Measurements from ENCODE around the gene PGGHG. TPM values are rescaled to one million over a fixed set of nuclear protein-coding genes. Genes with fewer than 3 reads are reported as not detected.
"Not testable (repeated sequence)": the region's sequence is repeated elsewhere in the genome, so short reads cannot be mapped to it uniquely, and the experiment has no call there.

Gene PGGHG
- polyA plus RNA-seq, 1 donor = 53.8 TPM

GRCh38 chr11:268716-269145 lies 20.2 kb upstream of the PGGHG start:
- H3K27me3 ChIP-seq (ENCODE audit: control insufficient read depth, insufficient read depth, low read length); H3K27ac ChIP-seq (ENCODE audit: low read length); H3K36me3 ChIP-seq (ENCODE audit: control insufficient read depth, insufficient read depth, low read length); DNase-seq; H3K4me3 ChIP-seq (ENCODE audit: low read length): not testable (repeated sequence)
- Histone ChIP-seq H3K9me3 (ENCODE audit: control insufficient read depth, low read depth, low read length) (peaks cover 13% of the 10 kb centered on the region), H3K4me1 (ENCODE audit: control insufficient read depth, insufficient read depth, low read length) (peaks cover 31% of the 10 kb centered on the region)
- WGBS (ENCODE audit: insufficient coverage, low lambda C conversion rate) = 88% methylated on average over 3 of the region's 16 CpGs

- Histone ChIP-seq H3K9me3 (ENCODE audit: control insufficient read depth, low read depth, low read length) (peaks cover 13% of the 10 kb centered on the region), H3K27me3 (ENCODE audit: control insufficient read depth, insufficient read depth, low read length) (no peaks in the 10 kb centered on the region), H3K4me3 (ENCODE audit: low read length) (no peak overlapping the region), H3K36me3 (ENCODE audit: control insufficient read depth, insufficient read depth, low read length) (no peaks in the 10 kb centered on the region), H3K4me1 (ENCODE audit: control insufficient read depth, insufficient read depth, low read length) (peaks cover 31% of the 10 kb centered on the region), H3K27ac (ENCODE audit: low read length) (no peak overlapping the region)
- 97% methylated on average over 5 of the region's 21 CpGs for WGBS (ENCODE audit: insufficient coverage, low lambda C conversion rate)
- DNase-seq = no peak
Observed at GRCh38 chr11:269146-269890, 19.6 kb upstream of the PGGHG start.

DNA sequence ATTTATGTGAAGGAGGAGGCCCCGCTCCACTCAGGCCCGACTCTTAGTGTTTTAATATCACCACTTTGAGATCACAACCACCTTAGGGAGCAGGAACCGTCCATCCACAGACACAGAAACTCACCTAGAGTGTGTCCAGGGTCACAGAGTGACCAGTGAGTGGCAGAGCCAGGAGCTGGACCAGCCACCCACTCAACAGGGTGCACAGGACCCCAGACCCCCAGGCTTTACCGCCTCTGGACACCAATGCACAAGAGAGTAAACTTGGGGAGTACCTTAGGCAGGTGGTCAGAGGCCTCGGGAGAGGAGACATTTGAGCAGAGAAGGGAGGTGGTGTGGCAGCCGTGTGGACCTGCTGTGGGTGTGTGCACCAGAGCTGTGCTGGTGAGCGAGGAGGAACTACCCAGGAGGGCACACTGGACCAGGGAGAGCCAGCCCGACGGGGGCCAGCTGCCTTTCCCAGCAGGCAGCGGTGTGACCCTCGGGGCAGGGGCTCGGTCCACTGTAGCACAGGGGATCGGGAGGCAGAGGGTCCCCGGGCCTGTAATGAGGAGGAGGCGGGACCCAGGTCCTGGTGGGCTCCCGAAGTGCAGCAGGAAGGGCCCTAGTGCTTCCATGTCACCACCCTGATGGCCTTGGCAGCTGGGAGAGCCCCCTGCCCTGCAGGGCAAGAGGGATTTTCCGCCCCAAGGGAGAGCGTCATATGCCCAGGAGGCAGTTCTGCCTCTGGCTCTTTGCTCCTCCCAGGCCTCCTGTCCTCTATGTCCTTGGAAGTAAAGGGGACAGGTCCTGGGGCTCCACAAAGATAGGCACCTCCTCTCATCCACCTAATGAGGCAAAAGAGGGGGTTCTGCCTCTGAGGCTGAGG lies 18.2 kb upstream of the PGGHG start:
- no CpG with 5 or more reads among the region's 18 CpGs for WGBS (ENCODE audit: insufficient coverage, low lambda C conversion rate)
- no peaks in the 10 kb centered on the region for H3K27me3 ChIP-seq (ENCODE audit: control insufficient read depth, insufficient read depth, low read length)
- H3K9me3 ChIP-seq (ENCODE audit: control insufficient read depth, low read depth, low read length) = peaks cover 13% of the 10 kb centered on the region
- peak in 1 of 2 donors; percentile 65 for DNase-seq
- H3K4me3 ChIP-seq (ENCODE audit: low read length) = no peak overlapping the region
- no peaks in the 10 kb centered on the region for H3K36me3 ChIP-seq (ENCODE audit: control insufficient read depth, insufficient read depth, low read length)
- peaks cover 33% of the 10 kb centered on the region for H3K4me1 ChIP-seq (ENCODE audit: control insufficient read depth, insufficient read depth, low read length)
- peak overlapping the region; percentile 98 for H3K27ac ChIP-seq (ENCODE audit: low read length)

- peak in 1 of 2 donors; percentile 83 for DNase-seq
- H3K36me3 ChIP-seq (ENCODE audit: control insufficient read depth, insufficient read depth, low read length) = no peaks in the 10 kb centered on the region
- no CpG with 5 or more reads among the region's 8 CpGs for WGBS (ENCODE audit: insufficient coverage, low lambda C conversion rate)
- no peak overlapping the region for H3K4me3 ChIP-seq (ENCODE audit: low read length)
- H3K27me3 ChIP-seq (ENCODE audit: control insufficient read depth, insufficient read depth, low read length) = no peaks in the 10 kb centered on the region
- H3K9me3 ChIP-seq (ENCODE audit: control insufficient read depth, low read depth, low read length) = peaks cover 10% of the 10 kb centered on the region
- peak overlapping the region; percentile 98 for H3K27ac ChIP-seq (ENCODE audit: low read length)
- peaks cover 33% of the 10 kb centered on the region for H3K4me1 ChIP-seq (ENCODE audit: control insufficient read depth, insufficient read depth, low read length)
Observed at GRCh38 chr11:271319-271715, 17.6 kb upstream of the PGGHG start.

GRCh38 chr11:272195-272930 lies 16.6 kb upstream of the PGGHG start:
- no CpG with 5 or more reads among the region's 22 CpGs for WGBS (ENCODE audit: insufficient coverage, low lambda C conversion rate)
- Histone ChIP-seq H3K9me3 (ENCODE audit: control insufficient read depth, low read depth, low read length) (peaks cover 7% of the 10 kb centered on the region), H3K4me3 (ENCODE audit: low read length) (no peak overlapping the region), H3K27ac (ENCODE audit: low read length) (peak overlapping the region; percentile 98), H3K27me3 (ENCODE audit: control insufficient read depth, insufficient read depth, low read length) (no peaks in the 10 kb centered on the region), H3K36me3 (ENCODE audit: control insufficient read depth, insufficient read depth, low read length) (no peaks in the 10 kb centered on the region), H3K4me1 (ENCODE audit: control insufficient read depth, insufficient read depth, low read length) (peaks cover 39% of the 10 kb centered on the region)
- DNase-seq = peak; percentile 86 to 93

DNA sequence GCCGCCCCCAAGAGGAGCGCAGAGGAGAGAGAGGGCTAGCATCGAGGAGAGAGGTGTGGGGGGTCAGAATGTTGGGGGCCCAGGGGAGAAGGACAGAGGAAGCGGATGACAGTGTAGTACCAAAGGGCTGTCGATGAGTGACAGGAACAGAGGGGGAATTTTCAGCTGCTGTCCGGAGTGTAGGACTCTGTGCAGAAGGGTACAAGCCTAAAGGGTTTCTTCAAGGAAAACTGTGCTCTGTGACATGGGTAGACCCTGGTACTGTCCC lies 16.1 kb upstream of the PGGHG start:
- H3K27ac ChIP-seq (ENCODE audit: low read length) = peak overlapping the region; percentile 98
- H3K4me1 ChIP-seq (ENCODE audit: control insufficient read depth, insufficient read depth, low read length) = peaks cover 44% of the 10 kb centered on the region
- DNase-seq = no peak
- WGBS (ENCODE audit: insufficient coverage, low lambda C conversion rate) = no CpG with 5 or more reads among the region's 6 CpGs
- H3K9me3 ChIP-seq (ENCODE audit: control insufficient read depth, low read depth, low read length) = peaks cover 7% of the 10 kb centered on the region
- peaks cover under 1% of the 10 kb centered on the region for H3K27me3 ChIP-seq (ENCODE audit: control insufficient read depth, insufficient read depth, low read length)
- no peak overlapping the region for H3K4me3 ChIP-seq (ENCODE audit: low read length)
- no peaks in the 10 kb centered on the region for H3K36me3 ChIP-seq (ENCODE audit: control insufficient read depth, insufficient read depth, low read length)

DNA sequence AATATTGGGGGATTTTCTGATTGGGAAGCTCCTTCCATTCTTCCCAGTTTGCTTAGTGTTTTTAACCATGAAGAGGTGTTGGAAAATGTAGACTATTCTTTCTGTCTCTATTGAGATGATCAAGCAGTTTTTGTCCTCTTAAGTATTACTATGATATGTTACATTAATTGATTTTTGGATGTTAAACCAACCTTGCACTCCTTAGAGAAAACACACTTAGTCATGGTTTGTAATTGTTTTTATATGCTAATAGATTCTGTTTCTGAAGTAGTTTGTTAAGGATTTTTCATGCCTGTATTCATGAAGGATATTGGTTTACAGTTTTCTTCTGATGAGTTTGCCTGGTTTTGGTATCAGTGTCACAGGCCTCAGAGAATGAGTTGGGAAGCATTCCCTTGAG lies 12.7 kb upstream of the PGGHG start:
- Histone ChIP-seq H3K9me3 (ENCODE audit: control insufficient read depth, low read depth, low read length) (peaks cover 8% of the 10 kb centered on the region), H3K4me3 (ENCODE audit: low read length) (no peak overlapping the region), H3K27me3 (ENCODE audit: control insufficient read depth, insufficient read depth, low read length) (peaks cover 28% of the 10 kb centered on the region), H3K4me1 (ENCODE audit: control insufficient read depth, insufficient read depth, low read length) (peaks cover 39% of the 10 kb centered on the region), H3K36me3 (ENCODE audit: control insufficient read depth, insufficient read depth, low read length) (peaks cover 5% of the 10 kb centered on the region), H3K27ac (ENCODE audit: low read length) (peak overlapping the region; percentile 98)
- DNase-seq = no peak

DNA sequence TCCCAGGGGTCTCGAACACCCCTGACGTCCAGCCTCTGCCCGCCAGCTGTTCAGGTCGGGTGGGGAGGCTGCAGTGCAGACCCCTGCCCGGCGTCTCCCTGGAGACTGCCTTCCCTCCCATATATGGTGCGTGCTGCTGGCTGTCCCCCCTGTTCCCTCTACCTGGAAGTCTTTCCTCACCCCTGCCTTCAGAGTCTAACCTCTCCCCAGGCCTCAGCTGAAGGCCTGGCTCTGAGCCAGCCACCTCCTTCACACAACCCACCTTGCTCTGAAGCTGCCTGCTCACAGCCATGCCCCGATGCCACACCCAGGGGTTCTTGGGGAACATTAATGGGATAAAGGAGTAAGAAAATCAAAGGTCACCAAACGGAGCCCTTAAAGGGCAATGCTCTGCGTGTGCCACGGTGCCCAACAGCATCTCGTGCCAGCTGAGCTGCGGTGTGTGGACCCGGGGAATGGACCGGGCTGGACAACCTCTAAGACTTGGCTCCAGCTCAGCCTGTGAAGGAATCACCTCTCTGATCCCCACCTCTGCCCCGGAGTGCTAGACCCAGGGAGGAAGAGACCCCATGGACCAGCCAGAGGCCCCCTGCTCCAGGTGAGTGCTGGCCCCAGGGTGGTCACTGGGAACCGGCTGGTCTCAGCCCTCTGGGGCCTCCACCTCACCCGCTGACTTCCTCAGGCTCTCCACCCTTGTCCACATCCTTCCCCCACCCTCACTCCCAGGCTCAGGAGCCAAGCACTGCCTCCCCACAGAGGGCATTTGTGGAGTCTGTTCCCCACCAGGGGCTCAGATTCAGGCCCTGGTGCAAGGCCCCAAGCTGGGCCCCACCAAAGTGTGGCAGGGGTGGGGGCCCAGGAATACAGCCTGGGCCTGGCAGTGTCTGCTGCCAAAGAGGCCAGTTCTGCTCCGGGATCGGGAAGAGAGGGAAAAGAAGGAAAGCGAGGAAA lies 10.7 kb upstream of the PGGHG start, which contains the start of gene NLRP6:
NLRP6 (plus strand) TSS at position 407 of the 951 bp plus-strand sequence; CDS start at position 570, 163 bp downstream.
- H3K4me3 ChIP-seq (ENCODE audit: low read length) = peak within 1 kb of the TSS; percentile 82
- peak within 1 kb of the TSS; percentile 98 for H3K27ac ChIP-seq (ENCODE audit: low read length)
- DNase-seq = peak; percentile 84 to 91
- peaks cover 44% of the 10 kb centered on the region for H3K27me3 ChIP-seq (ENCODE audit: control insufficient read depth, insufficient read depth, low read length)
- peaks cover 3% of the 10 kb centered on the region for H3K9me3 ChIP-seq (ENCODE audit: control insufficient read depth, low read depth, low read length)
- H3K4me1 ChIP-seq (ENCODE audit: control insufficient read depth, insufficient read depth, low read length) = peaks cover 23% of the 10 kb centered on the region
- peaks cover 18% of the 10 kb centered on the region for H3K36me3 ChIP-seq (ENCODE audit: control insufficient read depth, insufficient read depth, low read length)
- WGBS (ENCODE audit: insufficient coverage, low lambda C conversion rate) = no CpG with 5 or more reads among the region's 21 CpGs

GRCh38 chr11:279040-279965 lies 9.6 kb upstream of the PGGHG start:
- Histone ChIP-seq H3K4me1 (ENCODE audit: control insufficient read depth, insufficient read depth, low read length) (peaks cover 25% of the 10 kb centered on the region), H3K36me3 (ENCODE audit: control insufficient read depth, insufficient read depth, low read length) (peaks cover 28% of the 10 kb centered on the region), H3K9me3 (ENCODE audit: control insufficient read depth, low read depth, low read length) (peaks cover 5% of the 10 kb centered on the region), H3K27ac (ENCODE audit: low read length) (peak overlapping the region; percentile 98), H3K27me3 (ENCODE audit: control insufficient read depth, insufficient read depth, low read length) (peaks cover 44% of the 10 kb centered on the region), H3K4me3 (ENCODE audit: low read length) (peak overlapping the region; percentile 82)
- WGBS (ENCODE audit: insufficient coverage, low lambda C conversion rate) = no CpG with 5 or more reads among the region's 97 CpGs
- peak in 1 of 2 donors; percentile 56 for DNase-seq
